Measurements from ENCODE around the gene PGAM1. TPM values are rescaled to one million over a fixed set of nuclear protein-coding genes. Genes with fewer than 3 reads are reported as not detected.
A peak's percentile ranks its signal among the peaks of the same experiment; 100 is the strongest.

The PGAM1 gene
- total and polyA plus RNA-seq, 12 donors: 55.4 to 627 (median 397) TPM

GRCh38 chr10:97459111-97459510 is 33.1 kb downstream of the PGAM1 start:
- WGBS, 4 donors: 91 to 96% (median 92%) methylated on average over 7 of the region's 7 CpGs

DNA sequence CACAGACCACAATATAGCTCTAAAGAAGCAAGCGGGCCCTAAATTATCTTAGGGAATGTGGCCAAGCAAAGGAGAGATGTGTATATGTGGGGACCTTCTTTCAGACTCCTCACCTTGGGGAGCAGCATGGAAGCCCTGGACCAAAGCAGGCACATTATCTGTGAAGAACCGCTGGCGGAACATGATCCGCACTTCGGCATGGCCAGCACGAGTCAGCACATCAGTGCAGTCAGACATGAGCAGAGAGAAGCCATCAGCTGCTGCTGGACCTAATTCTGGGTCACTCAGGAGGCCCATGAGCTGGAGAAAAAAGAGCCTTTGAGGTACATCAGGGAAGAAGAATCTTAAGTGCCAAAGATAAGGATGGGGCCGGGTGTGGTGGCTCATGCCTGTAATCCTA is 33.9 kb downstream of the PGAM1 start:
- intact Hi-C loops (cut with DNase I): loop anchor here (5.0 kb wide), 1 partner anchor 92 kb away; no protein-coding TSS in a partner anchor
- Histone ChIP-seq H3K9me3 (replicated peaks in 1 of 3) (no peaks in the 10 kb centered on the region), H3K27me3 (no peaks in the 10 kb centered on the region), H3K4me3 (no peak overlapping the region), H3K36me3 (replicated peaks in 1 of 2) (peaks cover 0 to 85% of the 10 kb centered on the region in 2 donors), H3K27ac (no peak overlapping the region), H3K4me1 (replicated peaks in 1 of 2) (peaks cover 0 to 8% of the 10 kb centered on the region in 2 donors)
- WGBS, 4 donors: 75 to 88% (median 85%) methylated on average over 7 of the region's 7 CpGs
- TF ChIP-seq, protein P1, sequence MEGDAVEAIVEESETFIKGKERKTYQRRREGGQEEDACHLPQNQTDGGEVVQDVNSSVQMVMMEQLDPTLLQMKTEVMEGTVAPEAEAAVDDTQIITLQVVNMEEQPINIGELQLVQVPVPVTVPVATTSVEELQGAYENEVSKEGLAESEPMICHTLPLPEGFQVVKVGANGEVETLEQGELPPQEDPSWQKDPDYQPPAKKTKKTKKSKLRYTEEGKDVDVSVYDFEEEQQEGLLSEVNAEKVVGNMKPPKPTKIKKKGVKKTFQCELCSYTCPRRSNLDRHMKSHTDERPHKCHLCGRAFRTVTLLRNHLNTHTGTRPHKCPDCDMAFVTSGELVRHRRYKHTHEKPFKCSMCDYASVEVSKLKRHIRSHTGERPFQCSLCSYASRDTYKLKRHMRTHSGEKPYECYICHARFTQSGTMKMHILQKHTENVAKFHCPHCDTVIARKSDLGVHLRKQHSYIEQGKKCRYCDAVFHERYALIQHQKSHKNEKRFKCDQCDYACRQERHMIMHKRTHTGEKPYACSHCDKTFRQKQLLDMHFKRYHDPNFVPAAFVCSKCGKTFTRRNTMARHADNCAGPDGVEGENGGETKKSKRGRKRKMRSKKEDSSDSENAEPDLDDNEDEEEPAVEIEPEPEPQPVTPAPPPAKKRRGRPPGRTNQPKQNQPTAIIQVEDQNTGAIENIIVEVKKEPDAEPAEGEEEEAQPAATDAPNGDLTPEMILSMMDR (IDR thresholded peaks at IDR 0.05): no peak
- TF ChIP-seq POLR2A (IDR thresholded peaks at IDR 0.05): no peak
- DNase-seq: no peak

More at GRCh38 chr10:97459111-97459510, 33.1 kb downstream of the PGAM1 start:
- intact Hi-C loops (cut with DNase I): no loop called here
- DNase-seq: no peak
- Histone ChIP-seq H3K4me1 (replicated peaks in 1 of 2) (peaks cover 0 to 7% of the 10 kb centered on the region in 2 donors), H3K27me3 (no peaks in the 10 kb centered on the region), H3K9me3 (replicated peaks in 1 of 3) (no peaks in the 10 kb centered on the region), H3K36me3 (replicated peaks in 1 of 2) (peaks cover 0 to 81% of the 10 kb centered on the region in 2 donors), H3K27ac (no peak overlapping the region), H3K4me3 (no peak overlapping the region)
- TF ChIP-seq, protein P1 (IDR thresholded peaks at IDR 0.05): no peak
- TF ChIP-seq POLR2A (IDR thresholded peaks at IDR 0.05): no peak

DNA sequence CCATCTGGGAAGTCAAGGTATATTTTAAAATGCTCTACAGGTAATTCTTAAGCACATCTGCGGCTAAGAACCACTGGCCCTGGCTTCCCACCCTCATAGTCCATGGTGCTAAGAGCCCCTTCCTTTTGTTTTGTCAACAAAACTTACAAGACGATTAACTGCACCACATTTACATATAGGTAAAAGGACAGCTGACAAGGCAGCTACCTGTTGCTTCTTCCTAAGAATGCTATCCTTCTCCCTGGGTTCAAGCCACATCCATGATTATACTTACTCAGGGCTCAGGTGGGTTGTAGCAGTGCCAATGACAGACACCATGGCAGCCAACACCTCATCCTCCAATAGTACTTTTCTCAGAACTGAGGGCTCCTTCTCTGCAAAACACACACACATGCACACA is 36.3 kb downstream of the PGAM1 start:
- TF ChIP-seq POLR2A (IDR thresholded peaks at IDR 0.05): no peak
- TF ChIP-seq, protein P1 (IDR thresholded peaks at IDR 0.05): no peak
- no peak overlapping the region for H3K4me3 ChIP-seq
- peaks cover 0 to 8% of the 10 kb centered on the region in 2 donors for H3K4me1 ChIP-seq (replicated peaks in 1 of 2)
- DNase-seq: no peak
- no peak overlapping the region for H3K27ac ChIP-seq
- H3K36me3 ChIP-seq (replicated peaks in 1 of 2): peaks cover 0 to 90% of the 10 kb centered on the region in 2 donors
- intact Hi-C loops (cut with DNase I): loop anchor here (5.0 kb wide), 1 partner anchor 90 kb away; no protein-coding TSS in a partner anchor
- no peaks in the 10 kb centered on the region for H3K9me3 ChIP-seq (replicated peaks in 1 of 3)
- WGBS, 4 donors: 88 to 97% (median 92%) methylated on average over 2 of the region's 2 CpGs
- no peaks in the 10 kb centered on the region for H3K27me3 ChIP-seq

DNA sequence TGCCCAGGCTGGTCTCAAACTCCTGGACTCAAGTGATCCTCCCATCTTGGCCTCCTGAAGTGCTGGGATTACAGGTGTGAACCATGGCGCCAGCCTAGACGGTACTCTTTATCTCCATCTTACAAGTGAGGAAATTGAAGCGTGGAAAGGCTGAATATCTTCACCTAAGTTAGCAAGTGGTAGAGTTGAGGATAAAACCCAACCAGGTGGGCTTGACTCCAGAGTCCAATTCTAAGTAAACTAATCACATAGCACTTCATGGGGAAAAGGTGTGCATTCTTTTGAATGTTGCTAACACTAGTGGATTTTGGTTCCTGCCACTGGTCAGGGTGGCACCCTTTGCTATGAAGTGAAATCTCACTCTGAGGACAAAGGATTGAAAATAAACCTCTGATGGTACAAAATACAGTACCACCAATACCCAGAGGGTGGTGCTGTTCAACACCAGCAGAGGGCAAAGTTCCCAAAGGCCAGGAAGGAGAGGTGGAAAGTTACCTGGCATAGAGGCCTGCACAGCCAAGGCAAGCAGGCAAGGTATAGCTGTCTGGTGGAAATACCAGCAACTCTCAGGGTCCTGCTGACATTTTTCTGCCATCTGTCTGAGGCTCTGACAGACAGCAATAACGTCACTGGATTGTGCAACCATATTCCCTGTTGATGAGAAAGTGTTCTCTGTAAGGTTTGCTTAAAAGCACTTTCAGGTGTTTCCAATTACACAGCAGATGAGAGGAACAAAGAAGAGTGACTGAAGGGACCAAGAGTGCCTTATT is 37.6 kb downstream of the PGAM1 start:
- H3K4me3 ChIP-seq: no peak overlapping the region
- DNase-seq: peak; percentile 35 to 73 (median 53)
- no peaks in the 10 kb centered on the region for H3K9me3 ChIP-seq (replicated peaks in 1 of 3)
- H3K27ac ChIP-seq: peak overlapping the region in 4 of 5 donors; percentile 24 to 73 (median 48)
- H3K27me3 ChIP-seq: no peaks in the 10 kb centered on the region
- intact Hi-C loops (cut with DNase I): loop anchor here (5.0 kb wide), 1 partner anchor 89 kb away; no protein-coding TSS in a partner anchor
- TF ChIP-seq POLR2A (IDR thresholded peaks at IDR 0.05): no peak
- TF ChIP-seq, protein P1 (IDR thresholded peaks at IDR 0.05): peak; percentile 77 to 94 (median 88)
- peaks cover 0 to 93% of the 10 kb centered on the region in 2 donors for H3K36me3 ChIP-seq (replicated peaks in 1 of 2)
- 57 to 64% (median 58%) methylated on average over 4 of the region's 4 CpGs for WGBS, 4 donors
- H3K4me1 ChIP-seq (replicated peaks in 1 of 2): peaks cover 0 to 8% of the 10 kb centered on the region in 2 donors
